ENCODE measurements around the gene PARVB.

PARVB gene

DNA sequence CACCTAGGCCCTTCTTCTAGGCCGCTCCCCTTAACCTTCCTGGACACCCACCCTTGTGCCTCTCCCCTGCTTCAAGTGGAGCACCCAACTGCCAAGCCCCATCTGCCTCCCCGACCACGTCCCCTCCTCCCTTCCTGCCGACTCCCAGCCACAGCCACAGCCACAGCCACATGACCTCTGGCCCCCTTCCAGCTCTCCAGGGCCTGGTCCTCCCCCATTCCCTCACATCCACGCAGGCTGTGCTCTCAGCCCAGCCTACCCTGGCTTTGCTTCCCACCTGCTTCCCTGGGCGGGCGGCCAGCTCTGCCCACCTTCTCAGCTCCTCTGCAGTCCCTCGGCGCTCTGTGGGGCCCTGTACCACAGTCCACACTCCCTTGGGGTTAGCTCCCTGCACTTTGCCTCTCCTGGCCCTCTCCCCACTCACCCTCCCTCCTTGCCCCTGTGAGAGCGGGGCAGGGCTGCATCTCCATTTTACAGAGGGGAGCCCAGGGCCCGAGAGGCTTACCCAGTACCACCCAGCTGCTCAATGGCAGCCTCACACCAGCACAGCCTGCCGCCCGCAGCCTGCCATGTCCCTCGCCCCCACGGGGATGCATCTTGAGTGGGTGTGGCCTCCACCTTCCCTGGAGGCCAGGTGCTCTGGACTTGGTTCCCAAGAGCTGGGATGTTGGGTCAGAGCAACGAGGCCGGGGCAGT, 176.9 kb downstream of the PARVB start:
- no peak for DNase-seq (ENCODE audit: low spot score)

DNA sequence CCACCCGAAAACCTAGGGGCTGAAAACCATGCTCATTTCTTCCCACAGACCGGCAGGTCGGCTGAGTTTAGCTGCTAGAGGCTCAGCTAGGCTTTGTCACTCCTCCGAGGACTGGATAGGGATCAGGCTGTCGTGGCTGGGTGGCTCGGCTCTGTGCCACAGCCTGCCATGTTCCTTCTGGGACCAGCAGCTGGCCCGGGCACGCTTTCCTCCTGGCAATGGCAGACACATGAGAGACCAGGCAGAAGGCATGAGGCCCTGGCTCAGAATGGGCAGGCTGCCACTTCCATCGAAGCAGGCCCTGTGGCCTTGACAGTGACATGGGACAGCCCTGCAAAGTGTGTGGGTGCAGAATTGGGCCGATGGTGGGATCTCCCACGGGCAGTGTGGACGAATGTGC, 177.6 kb downstream of the PARVB start:
- no peak for DNase-seq (ENCODE audit: low spot score)

DNA sequence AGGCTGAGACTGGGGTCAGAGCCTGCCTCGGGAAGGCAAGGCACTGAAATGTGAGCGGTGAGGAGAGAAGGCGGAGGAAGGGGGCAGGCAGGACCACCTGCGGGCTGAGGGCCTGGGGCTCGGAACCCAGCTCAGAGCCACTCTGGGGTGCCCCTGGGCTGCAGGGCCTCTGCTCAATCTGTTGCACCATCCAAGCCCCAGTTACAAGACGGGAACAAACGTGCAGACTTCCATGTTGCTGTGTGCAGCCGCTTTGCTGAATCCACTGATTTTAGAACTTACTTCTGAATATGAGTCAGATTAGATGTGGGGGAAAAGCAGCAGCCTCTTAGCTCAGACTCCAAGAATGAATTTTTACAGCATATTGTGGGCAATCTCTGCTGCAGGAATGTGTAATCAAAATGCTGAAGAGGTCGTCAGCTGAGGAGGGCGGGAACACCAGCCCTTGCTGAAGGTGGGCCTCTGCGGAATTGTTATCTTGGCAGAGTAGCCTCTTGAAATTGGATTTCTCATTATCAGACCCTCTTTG, 178.2 kb downstream of the PARVB start:
- no peak for DNase-seq (ENCODE audit: low spot score)

GRCh38 chr22:44203203-44203602, 179.1 kb downstream of the PARVB start:
- no peak for DNase-seq (ENCODE audit: low spot score)

DNA sequence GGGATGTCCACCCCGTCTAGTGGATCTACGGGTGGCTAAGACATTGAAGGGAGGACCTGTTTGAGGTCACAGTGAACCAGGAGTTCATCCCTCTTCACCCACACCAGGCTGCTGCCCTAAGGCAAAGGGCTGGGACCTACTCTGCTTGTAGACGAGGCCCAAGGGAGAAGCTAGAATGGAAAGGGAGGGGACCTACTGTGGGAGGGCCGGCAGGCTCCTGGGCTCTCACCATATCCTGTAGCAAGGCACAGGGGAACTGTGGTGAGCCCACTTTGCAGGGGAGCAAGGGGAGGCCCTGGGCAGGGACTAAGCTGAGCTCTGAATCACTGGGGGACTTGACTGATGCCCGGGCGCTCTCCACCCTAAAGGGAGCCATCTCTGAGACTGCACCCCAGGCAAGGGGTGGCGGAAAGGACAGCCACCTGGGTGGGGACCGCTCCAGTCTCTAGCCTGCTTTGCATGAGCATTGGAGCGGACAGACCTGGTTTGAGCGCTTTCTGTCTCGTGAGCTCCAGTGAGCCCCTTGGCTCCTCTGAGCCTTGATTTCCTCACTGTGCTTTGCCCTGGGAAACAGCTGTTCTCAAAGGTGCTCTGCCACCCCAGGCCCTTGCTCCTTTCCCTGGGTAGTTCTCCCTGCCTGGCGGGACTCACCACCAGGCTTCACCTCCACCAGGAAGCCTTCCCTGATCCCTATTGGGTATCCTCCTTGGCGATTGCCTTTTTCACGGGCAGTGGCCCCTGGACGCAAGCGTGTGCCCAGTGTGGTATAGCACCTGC, 180.8 kb downstream of the PARVB start:
- no peak for DNase-seq (ENCODE audit: low spot score)

DNA sequence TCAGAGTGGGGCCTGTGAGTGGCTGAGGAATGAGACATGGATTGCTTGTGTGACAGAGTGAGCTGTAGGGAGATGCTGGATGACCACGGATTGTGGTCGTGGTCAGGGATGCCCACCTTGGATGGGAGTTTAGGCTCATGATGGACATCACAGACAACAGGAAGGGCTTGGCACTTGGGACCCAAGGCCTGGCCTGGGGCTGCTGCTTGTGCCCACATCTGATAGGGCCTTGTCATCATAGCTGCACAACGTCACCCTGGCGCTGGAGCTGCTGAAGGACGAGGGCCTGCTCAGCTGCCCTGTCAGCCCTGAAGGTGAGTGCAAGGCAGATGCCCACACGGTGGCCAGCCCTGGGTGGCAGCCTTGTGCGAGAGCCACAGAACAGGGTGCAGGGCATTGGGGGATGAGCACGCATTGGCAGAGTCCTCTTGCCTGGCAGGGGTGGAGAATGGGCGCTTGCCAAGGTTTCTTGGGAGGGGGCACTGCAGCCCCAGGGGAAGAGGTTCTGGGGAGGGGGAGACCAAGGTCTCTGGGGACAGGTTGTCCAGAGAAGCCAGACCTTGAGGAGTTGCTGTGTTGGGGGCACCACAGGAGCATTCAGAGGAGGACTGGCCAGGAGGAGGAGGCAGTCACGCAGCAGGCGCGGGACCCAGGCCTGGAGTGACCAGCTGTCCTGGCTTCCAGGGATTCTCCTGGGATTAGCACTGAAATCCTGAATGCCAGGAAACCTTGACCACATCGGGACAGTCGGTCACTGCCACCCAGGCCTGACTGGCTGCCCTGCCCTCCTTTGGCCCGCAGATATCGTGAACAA, 181.6 kb downstream of the PARVB start:
- DNase-seq (ENCODE audit: low spot score), result no peak

- DNase-seq (ENCODE audit: low spot score), result no peak
Measured at GRCh38 chr22:44206330-44206645, 182.2 kb downstream of the PARVB start.

DNA sequence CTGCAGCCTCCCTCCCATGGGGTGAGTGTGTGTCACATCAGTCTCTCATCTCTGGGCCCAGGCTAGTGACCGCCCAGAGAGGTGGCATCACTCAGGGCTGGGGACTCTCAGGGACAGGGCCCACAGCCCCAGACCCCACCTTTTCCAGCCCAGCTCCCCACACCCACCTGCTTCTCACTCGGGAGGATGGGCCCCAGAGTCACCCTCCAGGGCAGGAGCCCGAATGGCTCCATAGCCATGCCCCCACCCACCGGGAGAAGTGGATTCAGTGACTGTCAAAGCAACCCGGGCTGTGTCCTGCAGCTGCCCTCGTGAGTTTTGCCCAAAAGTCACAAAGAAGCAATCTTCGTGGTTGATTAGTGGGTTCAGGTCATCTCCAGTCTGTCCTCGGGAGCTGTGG, 182.6 kb downstream of the PARVB start:
- DNase-seq (ENCODE audit: low spot score), result no peak

- DNase-seq (ENCODE audit: low spot score), result no peak
Measured at GRCh38 chr22:44207173-44207980, 183.3 kb downstream of the PARVB start.

DNA sequence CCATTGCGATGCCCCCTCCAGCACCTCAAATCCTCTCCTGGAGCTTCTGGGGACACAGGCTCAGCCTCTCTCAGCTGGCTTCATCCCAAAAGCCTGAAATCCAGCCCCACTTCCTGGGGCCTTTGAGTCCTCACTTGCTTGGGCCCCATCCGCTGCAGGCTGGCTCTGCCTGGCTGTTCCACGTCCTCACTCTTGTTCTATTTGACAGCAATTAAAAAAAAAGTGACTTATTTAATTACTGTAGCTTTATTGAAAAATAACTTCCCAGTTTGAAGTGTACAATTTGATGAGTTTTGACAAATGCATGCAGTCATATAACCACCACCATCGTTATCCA, 183.8 kb downstream of the PARVB start:
- DNase-seq (ENCODE audit: low spot score), result no peak

DNA sequence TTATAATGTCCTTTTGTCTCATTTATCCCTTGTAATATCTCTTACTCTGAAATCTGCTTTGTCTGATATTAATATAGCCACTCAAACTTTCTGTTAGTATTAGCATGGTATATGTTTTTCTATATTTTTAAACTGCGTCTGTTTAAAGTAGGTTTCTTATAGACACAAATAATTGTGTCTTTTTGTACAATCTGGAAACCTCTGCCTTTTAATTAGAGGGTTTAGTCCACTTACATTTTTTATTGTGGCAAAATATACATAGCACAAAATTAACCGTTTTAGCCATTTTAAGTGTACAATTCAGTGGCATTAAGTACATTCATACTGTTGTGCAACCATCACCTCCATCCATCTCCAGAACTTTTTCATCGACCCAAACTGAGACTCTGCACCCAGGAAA, 185.2 kb downstream of the PARVB start:
- no peak for DNase-seq (ENCODE audit: low spot score)

DNA sequence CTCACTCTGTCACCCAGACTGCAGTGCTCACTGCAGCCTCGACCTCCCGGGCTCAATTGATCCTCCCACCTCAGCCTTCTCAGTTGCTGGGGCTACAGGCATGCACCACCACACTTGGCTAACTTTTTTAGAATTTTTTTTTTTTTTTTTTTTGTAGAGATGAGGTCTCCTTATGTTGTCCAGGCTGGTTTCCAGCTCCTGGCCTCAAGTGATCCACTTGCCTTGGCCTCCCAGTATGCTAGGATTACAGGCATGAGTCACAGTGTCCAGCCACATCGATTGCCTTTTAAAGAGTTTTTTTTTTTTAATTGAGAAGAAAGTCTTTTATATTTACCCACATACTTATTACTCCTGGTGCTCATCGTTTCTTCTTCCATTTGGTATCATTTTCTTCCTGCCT, 186.6 kb downstream of the PARVB start:
- no peak for DNase-seq (ENCODE audit: low spot score)

GRCh38 chr22:44211256-44211945, 187.3 kb downstream of the PARVB start:
- DNase-seq (ENCODE audit: low spot score), result no peak

DNA sequence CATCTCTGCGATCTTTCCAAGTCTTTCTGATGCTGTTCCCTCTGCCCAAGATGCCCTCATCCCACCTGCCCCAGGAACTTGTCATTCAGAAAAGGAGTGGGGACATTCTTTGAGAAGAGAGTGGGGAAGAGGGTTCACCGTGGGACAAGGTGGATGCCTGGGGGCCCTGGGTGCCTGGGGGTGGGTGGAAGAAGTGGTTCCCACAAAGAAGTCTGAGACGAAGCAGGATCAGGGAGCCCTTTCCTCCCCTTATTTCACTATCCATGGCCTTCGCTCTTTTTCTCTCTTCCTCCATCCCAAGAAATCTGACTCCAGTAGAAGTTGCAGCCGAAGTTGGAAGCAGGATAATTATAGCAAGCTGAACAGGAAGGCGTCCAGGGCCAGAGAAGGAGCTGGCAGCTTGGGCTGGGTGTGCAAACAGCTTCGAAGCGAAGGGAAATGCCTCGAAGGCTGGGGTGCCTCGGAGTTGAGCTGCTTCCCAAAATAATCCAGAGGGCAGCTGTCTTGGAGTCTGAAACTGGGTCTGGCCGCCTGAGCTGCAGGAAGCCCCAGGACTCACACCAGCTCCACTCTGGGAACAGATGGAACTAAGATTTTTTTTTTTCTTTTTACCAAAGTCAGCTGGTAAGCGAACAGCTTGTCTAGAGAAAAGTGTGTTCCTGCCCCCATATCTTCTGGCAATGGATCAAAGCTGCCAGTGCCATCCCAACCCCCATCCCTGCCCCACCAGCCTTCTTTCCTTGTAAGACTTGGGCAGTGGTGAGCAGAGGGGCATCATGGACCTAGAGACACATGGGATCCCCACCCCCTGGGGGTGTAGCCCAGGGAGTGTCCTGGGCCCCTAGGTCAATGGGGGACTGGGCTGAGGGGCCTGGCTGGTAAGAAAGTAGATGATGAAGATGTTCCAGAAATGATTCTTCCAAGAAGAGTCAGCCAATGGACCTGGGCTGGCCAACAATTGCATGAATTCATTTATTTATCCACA, 188.1 kb downstream of the PARVB start:
- DNase-seq (ENCODE audit: low spot score), result no peak

DNA sequence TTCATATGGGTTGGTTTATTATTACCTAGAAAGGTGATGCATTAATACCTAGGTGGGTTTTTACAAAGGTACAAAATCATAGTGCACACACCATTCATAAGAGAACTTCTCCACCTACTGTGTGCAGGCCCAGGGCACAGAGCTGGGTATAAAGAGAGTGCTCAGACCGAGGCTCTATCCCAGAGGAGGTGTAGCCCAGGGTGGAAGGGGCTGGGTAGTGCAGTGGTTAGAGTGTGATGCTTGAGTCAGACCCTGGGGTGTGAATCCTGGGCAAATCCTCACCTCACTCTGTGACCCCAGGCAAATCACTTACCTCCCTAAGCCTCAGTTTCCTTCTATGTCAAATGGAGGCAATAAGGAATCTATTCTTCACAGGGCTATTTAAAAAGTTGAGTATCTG, 188.8 kb downstream of the PARVB start:
- no peak for DNase-seq (ENCODE audit: low spot score)

DNA sequence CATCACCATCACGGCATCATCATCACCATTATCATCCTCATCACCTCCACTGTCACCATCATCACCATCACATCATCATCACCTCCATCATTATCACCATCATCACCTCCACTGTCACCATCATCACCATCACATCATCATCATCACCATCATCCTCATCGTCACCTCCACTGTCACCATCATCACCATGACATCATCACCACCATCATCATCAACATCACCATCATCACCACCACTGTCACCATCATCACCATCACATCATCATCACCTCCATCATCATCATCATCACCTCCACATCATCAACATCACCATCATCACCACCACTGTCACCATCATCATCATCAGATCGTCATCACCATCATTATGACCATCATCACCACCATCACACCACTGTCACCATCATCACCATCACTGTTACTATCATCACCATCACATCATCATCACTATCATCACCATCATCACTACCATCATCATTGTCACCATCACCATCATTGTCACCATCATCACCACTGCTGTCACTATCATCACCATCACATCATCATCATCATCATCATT, 189.5 kb downstream of the PARVB start:
- DNase-seq (ENCODE audit: low spot score), result no peak

- no peak for DNase-seq (ENCODE audit: low spot score)
Measured at GRCh38 chr22:44214187-44214586, 190.1 kb downstream of the PARVB start.

- no peak for DNase-seq (ENCODE audit: low spot score)
Measured at GRCh38 chr22:44214764-44215163, 190.7 kb downstream of the PARVB start.

DNA sequence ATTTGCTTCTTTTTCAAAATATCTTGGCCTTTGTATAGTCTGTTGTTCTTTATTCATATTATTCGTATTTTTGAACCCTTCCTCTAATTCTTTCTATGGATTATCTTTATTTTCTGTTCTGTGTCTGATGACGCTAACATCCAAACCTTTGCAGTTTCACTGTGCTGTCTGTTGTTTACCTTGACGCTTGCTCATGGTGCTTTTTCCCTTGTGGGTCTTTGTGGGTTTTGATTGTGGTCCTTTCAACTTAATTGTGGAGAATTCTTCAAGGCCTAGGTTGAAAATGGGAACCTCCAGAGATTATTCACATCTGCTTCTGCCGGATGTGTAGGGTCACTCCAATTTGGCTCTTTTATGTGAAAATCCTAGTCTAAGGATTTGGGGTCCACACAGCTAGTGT, 191.2 kb downstream of the PARVB start:
- no peak for DNase-seq (ENCODE audit: low spot score)

GRCh38 chr22:44217346-44217745, 193.2 kb downstream of the PARVB start:
- DNase-seq (ENCODE audit: low spot score), result no peak
